ENCODE data around the gene SRGAP2B.
"Not testable (repeated sequence)": the region's sequence is repeated elsewhere in the genome, so short reads cannot be mapped to it uniquely, and the experiment has no call there.

DNA sequence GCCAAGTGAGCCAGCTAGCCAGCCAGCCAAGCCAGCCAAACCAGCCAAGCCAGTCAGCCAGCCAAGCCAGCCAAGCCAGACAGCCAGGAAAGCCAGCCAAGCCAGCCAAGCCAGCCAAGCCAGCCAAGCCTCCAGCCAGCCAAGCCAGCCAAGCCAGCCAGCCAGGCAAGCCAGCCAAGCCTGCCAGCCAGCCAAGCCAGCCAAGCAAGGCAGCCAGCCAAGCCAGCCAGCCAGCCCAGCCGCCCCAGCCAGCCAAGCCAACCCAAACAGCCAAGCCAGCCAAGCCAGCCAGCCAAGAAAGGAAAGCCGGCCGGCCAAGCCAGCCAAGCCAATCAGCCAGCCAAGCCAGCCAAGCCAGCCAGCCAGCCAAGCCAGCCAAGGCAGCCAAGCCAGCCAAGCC, 236.5 kb downstream of the SRGAP2B start:
- not testable (repeated sequence) for TF ChIP-seq POLR2A (IDR thresholded peaks at IDR 0.05; ENCODE audit: low read length); GATA1 (IDR thresholded peaks at IDR 0.05; ENCODE audit: low read depth, low read length)

All from erythroblast (primary cell).